GM12891 (cell line): ENCODE data around the gene TCEANC2.

Experiments
- PAX5 ChIP-seq: IDR thresholded peaks from 2 replicates; pipeline ENCODE4 v1.6.1; 2011; ENCODE audit warnings: low read length, moderate library complexity, mild to moderate bottlenecking; ENCODE audit not compliant: insufficient read depth, severe bottlenecking
- POLR2A ChIP-seq: IDR thresholded peaks from 2 replicates; pipeline ENCODE4 v1.6.1; 2011; ENCODE audit warnings: low read depth, low read length, control low read depth
- POLR2AphosphoS5 ChIP-seq: IDR thresholded peaks from 2 replicates; pipeline ENCODE4 v1.6.1; 2011; ENCODE audit warnings: low read depth, low read length, control low read depth
- SPI1 ChIP-seq: IDR thresholded peaks from 2 replicates; pipeline ENCODE4 v1.6.1; 2011; ENCODE audit warnings: low read depth, low read length, control low read depth
- TAF1 ChIP-seq: IDR thresholded peaks from 2 replicates; pipeline ENCODE4 v1.6.1; 2011; ENCODE audit warnings: low read depth, low read length, control low read depth

- TF ChIP-seq POLR2A (no peak), POLR2AphosphoS5 (no peak), TAF1 (no peak), PAX5 (no peak), SPI1 (no peak)
Observed at GRCh38 chr1:54064299-54064698, 10.9 kb downstream of the TCEANC2 start.
